Right lobe of liver (tissue), 4 donors: ENCODE results near the gene ZNF532.

Source experiments
- POLR2A ChIP-seq: fragments of 450-650 bp; IDR thresholded peaks from one replicate; pipeline ENCODE4 v1.6.1; 2017; ENCODE audit warnings: antibody characterized with exemption, mild to moderate bottlenecking
- TF ChIP-seq, protein P1 (sequence below), 4 donors: fragments of 200-600 bp in 3 of 4; fragments of 450-650 bp in 1 of 4; IDR thresholded peaks; one replicate each; pipeline versions ENCODE4 v1.5.1 to v1.8.0; 2016 to 2022; ENCODE audit warnings: antibody characterized with exemption in 4 of 4, mild to moderate bottlenecking in 2 of 4
- donor health status: DM: no; HTN: no; CAD: no.
- donor health status: DM: no; HTN: no; CAD: no.
- donor health status: DM: no; HTN: yes; CAD: no.

DNA sequence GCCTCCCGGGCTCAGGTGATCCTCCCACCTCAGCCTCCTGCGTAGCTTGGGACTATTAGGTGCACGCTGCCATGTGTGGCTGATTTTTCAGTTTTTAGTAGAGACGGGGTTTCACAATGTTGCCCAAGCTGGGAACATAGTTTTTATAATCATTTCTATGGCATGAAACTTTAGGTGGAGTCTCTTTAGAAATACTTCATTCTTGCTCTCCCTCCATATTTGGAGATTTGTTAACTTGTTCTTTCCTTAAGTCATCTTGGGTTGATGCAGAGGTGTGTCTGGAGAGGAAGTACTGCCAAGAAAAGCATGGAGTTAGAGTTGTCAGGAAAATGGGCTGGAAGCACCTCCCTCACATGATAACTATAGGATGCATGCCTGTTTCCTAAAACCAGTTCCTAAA is 17.4 kb downstream of the ZNF532 start:
- TF ChIP-seq, protein P1, sequence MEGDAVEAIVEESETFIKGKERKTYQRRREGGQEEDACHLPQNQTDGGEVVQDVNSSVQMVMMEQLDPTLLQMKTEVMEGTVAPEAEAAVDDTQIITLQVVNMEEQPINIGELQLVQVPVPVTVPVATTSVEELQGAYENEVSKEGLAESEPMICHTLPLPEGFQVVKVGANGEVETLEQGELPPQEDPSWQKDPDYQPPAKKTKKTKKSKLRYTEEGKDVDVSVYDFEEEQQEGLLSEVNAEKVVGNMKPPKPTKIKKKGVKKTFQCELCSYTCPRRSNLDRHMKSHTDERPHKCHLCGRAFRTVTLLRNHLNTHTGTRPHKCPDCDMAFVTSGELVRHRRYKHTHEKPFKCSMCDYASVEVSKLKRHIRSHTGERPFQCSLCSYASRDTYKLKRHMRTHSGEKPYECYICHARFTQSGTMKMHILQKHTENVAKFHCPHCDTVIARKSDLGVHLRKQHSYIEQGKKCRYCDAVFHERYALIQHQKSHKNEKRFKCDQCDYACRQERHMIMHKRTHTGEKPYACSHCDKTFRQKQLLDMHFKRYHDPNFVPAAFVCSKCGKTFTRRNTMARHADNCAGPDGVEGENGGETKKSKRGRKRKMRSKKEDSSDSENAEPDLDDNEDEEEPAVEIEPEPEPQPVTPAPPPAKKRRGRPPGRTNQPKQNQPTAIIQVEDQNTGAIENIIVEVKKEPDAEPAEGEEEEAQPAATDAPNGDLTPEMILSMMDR (IDR thresholded peaks at IDR 0.05), result no peak
- no peak for TF ChIP-seq POLR2A
